Nephron progenitor cell (in vitro differentiated cells): ENCODE measurements around the gene SEC24D.
"Not testable (repeated sequence)": the region's sequence is repeated elsewhere in the genome, so short reads cannot be mapped to it uniquely, and the experiment has no call there.

Source experiments
- DNase-seq: peaks from one replicate; pipeline ENCODE4 v3.0.0; 2021
- H3K27ac Mint-ChIP-seq: 2 replicates; pipeline ENCODE4 v1.8.0; 2021; ENCODE audit warnings: mild to moderate bottlenecking, moderate library complexity, mixed read lengths
- H3K27me3 Mint-ChIP-seq: 2 replicates; pipeline ENCODE4 v1.8.0; 2021; ENCODE audit warnings: mild to moderate bottlenecking, low read depth, mixed read lengths; ENCODE audit not compliant: poor library complexity
- H3K36me3 Mint-ChIP-seq: 2 replicates; pipeline ENCODE4 v1.8.0; 2021; ENCODE audit warnings: low read depth, mixed read lengths
- H3K4me1 Mint-ChIP-seq: 2 replicates; pipeline ENCODE4 v1.8.0; 2021; ENCODE audit warnings: mixed read lengths
- H3K4me3 Mint-ChIP-seq: 2 replicates; pipeline ENCODE4 v1.8.0; 2021; ENCODE audit warnings: mild to moderate bottlenecking, moderate library complexity, mixed read lengths
- H3K9me3 Mint-ChIP-seq: 2 replicates; pipeline ENCODE4 v1.8.0; 2021; ENCODE audit warnings: mild to moderate bottlenecking, moderate library complexity, mixed read lengths
- CTCF ChIP-seq: fragments of 200-600 bp; sonication (generic); IDR thresholded peaks from 2 replicates; pipeline ENCODE4 v1.5.0; 2021; ENCODE audit warnings: antibody characterized with exemption

Gene SEC24D

GRCh38 chr4:118801895-118802575 is 33.9 kb downstream of the SEC24D start:
- no peak overlapping the region for H3K4me3 Mint-ChIP-seq
- no peaks in the 10 kb centered on the region for H3K4me1 Mint-ChIP-seq
- DNase-seq = no peak
- no peak overlapping the region for H3K27ac Mint-ChIP-seq
- TF ChIP-seq CTCF = no peak
- H3K27me3 Mint-ChIP-seq = no peaks in the 10 kb centered on the region
- peaks cover 19% of the 10 kb centered on the region for H3K36me3 Mint-ChIP-seq
- no peaks in the 10 kb centered on the region for H3K9me3 Mint-ChIP-seq

GRCh38 chr4:118799231-118799942 is 36.5 kb downstream of the SEC24D start:
- no peaks in the 10 kb centered on the region for H3K4me1 Mint-ChIP-seq
- H3K9me3 Mint-ChIP-seq = no peaks in the 10 kb centered on the region
- peaks cover 27% of the 10 kb centered on the region for H3K36me3 Mint-ChIP-seq
- H3K27me3 Mint-ChIP-seq = no peaks in the 10 kb centered on the region
- no peak overlapping the region for H3K4me3 Mint-ChIP-seq
- DNase-seq = no peak
- TF ChIP-seq CTCF = no peak
- peak overlapping the region; percentile 15 for H3K27ac Mint-ChIP-seq

- DNase-seq = no peak
- H3K36me3 Mint-ChIP-seq = peaks cover 32% of the 10 kb centered on the region
- no peak overlapping the region for H3K27ac Mint-ChIP-seq
- H3K27me3 Mint-ChIP-seq = no peaks in the 10 kb centered on the region
- no peak overlapping the region for H3K4me3 Mint-ChIP-seq
- no peaks in the 10 kb centered on the region for H3K4me1 Mint-ChIP-seq
- no peaks in the 10 kb centered on the region for H3K9me3 Mint-ChIP-seq
- TF ChIP-seq CTCF = no peak
These were observed 37.3 kb downstream of the SEC24D start for GRCh38 chr4:118798658-118799057.

- no peak for TF ChIP-seq CTCF
- Mint-ChIP-seq H3K27ac (no peak overlapping the region), H3K27me3 (no peaks in the 10 kb centered on the region), H3K36me3 (peaks cover 39% of the 10 kb centered on the region), H3K4me1 (no peaks in the 10 kb centered on the region), H3K4me3 (no peak overlapping the region), H3K9me3 (peaks cover 4% of the 10 kb centered on the region)
- DNase-seq = no peak
These were observed 38.3 kb downstream of the SEC24D start for GRCh38 chr4:118797558-118798142.

- H3K27me3 Mint-ChIP-seq, H3K9me3 Mint-ChIP-seq, H3K27ac Mint-ChIP-seq, H3K4me1 Mint-ChIP-seq, DNase-seq, H3K4me3 Mint-ChIP-seq: not testable (repeated sequence)
- H3K36me3 Mint-ChIP-seq = peaks cover 31% of the 10 kb centered on the region
These were observed 44.1 kb downstream of the SEC24D start for GRCh38 chr4:118791690-118792446.

GRCh38 chr4:118790544-118790943 is 45.4 kb downstream of the SEC24D start:
- H3K4me3 Mint-ChIP-seq = no peak overlapping the region
- peaks cover 9% of the 10 kb centered on the region for H3K9me3 Mint-ChIP-seq
- H3K27me3 Mint-ChIP-seq = no peaks in the 10 kb centered on the region
- DNase-seq = no peak
- no peaks in the 10 kb centered on the region for H3K4me1 Mint-ChIP-seq
- H3K27ac Mint-ChIP-seq = no peak overlapping the region
- TF ChIP-seq CTCF = no peak
- H3K36me3 Mint-ChIP-seq = peaks cover 25% of the 10 kb centered on the region
